Smooth muscle cell (in vitro differentiated cells): ENCODE data around the gene CDK18. TPM values are rescaled to one million over a fixed set of nuclear protein-coding genes. Genes with fewer than 3 reads are reported as not detected.

Experiments
- DNase-seq: peaks from one replicate; lab custom pipeline; 2025; ENCODE audit not compliant: unreplicated experiment; lab: John Stamatoyannopoulos, UW
- H2AFZ ChIP-seq: fragments of 200-600 bp; sonication (generic); 2 replicates; pipeline ENCODE4 v1.6.0; 2016; ENCODE audit warnings: antibody characterized with exemption, low read depth, mild to moderate bottlenecking
- H3F3A ChIP-seq: fragments of 200-600 bp; sonication (generic); 2 replicates; pipeline ENCODE4 v1.6.0; 2017; ENCODE audit warnings: antibody characterized with exemption, low read depth
- H3K27ac ChIP-seq: fragments of 200-600 bp; sonication (generic); 2 replicates; pipeline ENCODE4 v1.5.1; 2016; ENCODE audit warnings: low read depth, mild to moderate bottlenecking
- H3K27me3 ChIP-seq: fragments of 200-600 bp; sonication (generic); 2 replicates; pipeline ENCODE4 v1.6.1; 2016; ENCODE audit warnings: low read depth, mild to moderate bottlenecking
- H3K36me3 ChIP-seq: fragments of 200-600 bp; sonication (generic); 2 replicates; pipeline ENCODE4 v1.5.1; 2016; ENCODE audit warnings: low read depth
- H3K4me1 ChIP-seq: fragments of 200-600 bp; sonication (generic); 2 replicates; pipeline ENCODE4 v1.5.1; 2016; ENCODE audit warnings: low read depth
- H3K4me2 ChIP-seq: fragments of 200-600 bp; sonication (generic); 2 replicates; pipeline ENCODE4 v1.6.0; 2016; ENCODE audit warnings: mild to moderate bottlenecking
- H3K4me3 ChIP-seq: fragments of 200-600 bp; sonication (generic); 2 replicates; pipeline ENCODE4 v1.5.1; 2016; ENCODE audit warnings: mild to moderate bottlenecking
- H3K79me2 ChIP-seq: fragments of 200-600 bp; sonication (generic); 2 replicates; pipeline ENCODE4 v1.6.0; 2016; ENCODE audit warnings: low read depth, mild to moderate bottlenecking
- H3K9ac ChIP-seq: fragments of 200-600 bp; sonication (generic); 2 replicates; pipeline ENCODE4 v1.6.0; 2016; ENCODE audit warnings: low read depth
- H3K9me3 ChIP-seq: fragments of 200-600 bp; sonication (generic); replicated peaks from 2 replicates; pipeline ENCODE4 v1.5.1; 2016; ENCODE audit warnings: low read depth
- H4K20me1 ChIP-seq: fragments of 200-600 bp; sonication (generic); 2 replicates; pipeline ENCODE4 v1.6.0; 2016; ENCODE audit warnings: low read depth
- CTCF ChIP-seq: fragments of 200-600 bp; sonication (generic); IDR thresholded peaks from 2 replicates; pipeline ENCODE4 v1.5.1; 2017; ENCODE audit warnings: borderline replicate concordance, mild to moderate bottlenecking, antibody characterized with exemption; ENCODE audit not compliant: insufficient read depth, poor library complexity, severe bottlenecking
- WGBS: methylation state at CpG from one replicate; pipeline ENCODE4 v1.1.7; 2016; ENCODE audit warnings: low lambda C conversion rate; 5-methylcytosine and 5-hydroxymethylcytosine counted together
- polyA plus RNA-seq: library from polyadenylated mRNA; unstranded; fragments of >200 nt; fragmentation: Nextera tagmentation; extraction: Ambion mirVana; gene quantifications from 2 replicates; pipeline ENCODE4 v1.2.1, GENCODE V29; 2016
- total RNA-seq: library from RNA; depleted of rRNA; stranded (reverse); fragments of >200 nt; gene quantifications from 2 replicates; pipeline ENCODE4 v1.2.3, GENCODE V29; 2014

CDK18 gene
- total and polyA plus RNA-seq, 2 experiments from 2014 or later: 6.1 TPM

GRCh38 chr1:205516362-205516761 lies 11.9 kb downstream of the CDK18 start:
- Histone ChIP-seq H3K36me3 (no peaks in the 10 kb centered on the region), H3K4me1 (peaks cover 6% of the 10 kb centered on the region), H3K4me3 (no peak overlapping the region), H3K9me3 (no peaks in the 10 kb centered on the region), H3K9ac (no peak overlapping the region), H3K4me2 (no peak overlapping the region), H3K79me2 (no peaks in the 10 kb centered on the region), H3F3A (no peaks in the 10 kb centered on the region), H2AFZ (no peak overlapping the region), H3K27me3 (no peaks in the 10 kb centered on the region), H3K27ac (no peak overlapping the region), H4K20me1 (peaks cover 44% of the 10 kb centered on the region)
- WGBS: 84% methylated on average over 4 of the region's 4 CpGs
- no peak for DNase-seq
- TF ChIP-seq CTCF: no peak

GRCh38 chr1:205517288-205517687 lies 12.8 kb downstream of the CDK18 start:
- Histone ChIP-seq H3K79me2 (no peaks in the 10 kb centered on the region), H3F3A (no peaks in the 10 kb centered on the region), H3K4me2 (no peak overlapping the region), H3K4me1 (peaks cover 6% of the 10 kb centered on the region), H3K27ac (no peak overlapping the region), H2AFZ (no peak overlapping the region), H3K9me3 (no peaks in the 10 kb centered on the region), H3K36me3 (no peaks in the 10 kb centered on the region), H3K9ac (no peak overlapping the region), H3K4me3 (no peak overlapping the region), H3K27me3 (no peaks in the 10 kb centered on the region), H4K20me1 (peaks cover 54% of the 10 kb centered on the region)
- no peak for DNase-seq
- 90% methylated on average over 3 of the region's 3 CpGs for WGBS
- TF ChIP-seq CTCF: no peak

- no peaks in the 10 kb centered on the region for H3K27me3 ChIP-seq
- WGBS: 91% methylated on average over 5 of the region's 5 CpGs
- no peak overlapping the region for H3K27ac ChIP-seq
These were observed 13.3 kb downstream of the CDK18 start for GRCh38 chr1:205517763-205518162.

More at GRCh38 chr1:205517763-205518162, 13.3 kb downstream of the CDK18 start:
- Histone ChIP-seq H4K20me1 (peaks cover 55% of the 10 kb centered on the region), H3K79me2 (no peaks in the 10 kb centered on the region), H3K9ac (no peak overlapping the region), H3K4me2 (no peak overlapping the region), H3K36me3 (no peaks in the 10 kb centered on the region), H2AFZ (no peak overlapping the region), H3K9me3 (no peaks in the 10 kb centered on the region), H3F3A (no peaks in the 10 kb centered on the region), H3K4me3 (no peak overlapping the region), H3K4me1 (peaks cover 6% of the 10 kb centered on the region)
- DNase-seq: no peak
- TF ChIP-seq CTCF: no peak
